ENCODE data around the gene IPCEF1. TPM values are rescaled to one million over a fixed set of nuclear protein-coding genes. Genes with fewer than 3 reads are reported as not detected.

IPCEF1 gene
- total and polyA plus RNA-seq, 4 donors, result 0.46 to 2.8 (median 1.3) TPM

- 95% methylated on average over 9 of the region's 9 CpGs for WGBS
- H3K27me3 ChIP-seq (ENCODE audit: control insufficient read depth in 4 of 4, insufficient read depth in 4 of 4, low read length in 3 of 4), result no peaks in the 10 kb centered on the region
- no peak overlapping the region for H3K4me3 ChIP-seq (ENCODE audit: low read depth in 1 of 3, low read length in 3 of 3)
- no peak overlapping the region for H3K9ac ChIP-seq (ENCODE audit: low read depth in 1 of 2, low read length in 2 of 2)
- H3K36me3 ChIP-seq (ENCODE audit: control insufficient read depth in 4 of 4, insufficient read depth in 3 of 4, low read depth in 1 of 4, low read length in 3 of 4), result peaks cover 2 to 22% (median 11%) of the 10 kb centered on the region in 4 donors
- no peak for TF ChIP-seq JUND (IDR thresholded peaks at IDR 0.05)
- TF ChIP-seq CTCF (IDR thresholded peaks at IDR 0.05; ENCODE audit: low read depth, low read length, missing input control), result no peak
- TF ChIP-seq YY1 (IDR thresholded peaks at IDR 0.05), result no peak
- no peak for TF ChIP-seq NR2F2 (IDR thresholded peaks at IDR 0.05)
- no peak for TF ChIP-seq RAD21 (IDR thresholded peaks at IDR 0.05)
- no peak for TF ChIP-seq TAF1 (conservative IDR thresholded peaks at IDR 0.05)
- TF ChIP-seq FOXA1 (IDR thresholded peaks at IDR 0.05), result no peak
- no peak for TF ChIP-seq HNF4A (conservative IDR thresholded peaks at IDR 0.05)
- no peak for TF ChIP-seq ATF3 (IDR thresholded peaks at IDR 0.05)
- TF ChIP-seq REST (IDR thresholded peaks at IDR 0.05), result no peak
- no peak for TF ChIP-seq ZBTB33 (IDR thresholded peaks at IDR 0.05)
- TF ChIP-seq GABPA (IDR thresholded peaks at IDR 0.05 in 1 of 2, conservative IDR thresholded peaks at IDR 0.05 in 1 of 2), result no peak
- TF ChIP-seq SP1 (IDR thresholded peaks at IDR 0.05), result no peak
- no peak for TF ChIP-seq HNF4G (IDR thresholded peaks at IDR 0.05)
- TF ChIP-seq MAX (IDR thresholded peaks at IDR 0.05), result no peak
- no peak overlapping the region for H3K27ac ChIP-seq (ENCODE audit: low read depth in 1 of 2, low read length in 2 of 2)
- H3K9me3 ChIP-seq (ENCODE audit: control insufficient read depth in 4 of 4, low read length in 3 of 4), result no peaks in the 10 kb centered on the region
- no peak for DNase-seq (ENCODE audit: low spot score)
- H3K4me1 ChIP-seq (ENCODE audit: control insufficient read depth in 4 of 4, insufficient read depth in 4 of 4, low read length in 3 of 4), result no peaks in the 10 kb centered on the region
Measured at GRCh38 chr6:154397491-154398195, 41.0 kb upstream of the IPCEF1 start.

GRCh38 chr6:154395878-154396277 is 39.3 kb upstream of the IPCEF1 start:
- 96% methylated on average over 6 of the region's 6 CpGs for WGBS
- peaks cover 0 to 5% (median under 1%) of the 10 kb centered on the region in 4 donors for H3K36me3 ChIP-seq (ENCODE audit: control insufficient read depth in 4 of 4, insufficient read depth in 3 of 4, low read depth in 1 of 4, low read length in 3 of 4)

More at GRCh38 chr6:154395878-154396277, 39.3 kb upstream of the IPCEF1 start:
- Histone ChIP-seq H3K4me1 (ENCODE audit: control insufficient read depth in 4 of 4, insufficient read depth in 4 of 4, low read length in 3 of 4) (no peaks in the 10 kb centered on the region), H3K27ac (ENCODE audit: low read depth in 1 of 2, low read length in 2 of 2) (no peak overlapping the region), H3K9me3 (ENCODE audit: control insufficient read depth in 4 of 4, low read length in 3 of 4) (no peaks in the 10 kb centered on the region), H3K9ac (ENCODE audit: low read depth in 1 of 2, low read length in 2 of 2) (no peak overlapping the region), H3K27me3 (ENCODE audit: control insufficient read depth in 4 of 4, insufficient read depth in 4 of 4, low read length in 3 of 4) (no peaks in the 10 kb centered on the region), H3K4me3 (ENCODE audit: low read depth in 1 of 3, low read length in 3 of 3) (no peak overlapping the region)
- DNase-seq (ENCODE audit: low spot score), result no peak
- TF ChIP-seq HNF4G (IDR thresholded peaks at IDR 0.05), result no peak
- no peak for TF ChIP-seq REST (IDR thresholded peaks at IDR 0.05)
- TF ChIP-seq FOXA1 (IDR thresholded peaks at IDR 0.05), result no peak
- TF ChIP-seq JUND (IDR thresholded peaks at IDR 0.05), result no peak
- TF ChIP-seq RAD21 (IDR thresholded peaks at IDR 0.05), result no peak

All from liver (tissue), 9 donors.